ENCODE results near the gene RSAD2. TPM values are rescaled to one million over a fixed set of nuclear protein-coding genes. Genes with fewer than 3 reads are reported as not detected.

RSAD2 gene
- total and polyA plus RNA-seq, 12 donors, result 1.6 to 16.1 (median 5.4) TPM

GRCh38 chr2:6876309-6876708 is 1.3 kb upstream of the RSAD2 start:
- no peak for ATAC-seq
- H3K4me3 ChIP-seq, result no peak overlapping the region
- DNase-seq, result no peak
- 88 to 92% methylated on average over 1 of the region's 1 CpG for WGBS, 2 donors
- no peaks in the 10 kb centered on the region for H3K27me3 ChIP-seq
- TF ChIP-seq, protein P1, sequence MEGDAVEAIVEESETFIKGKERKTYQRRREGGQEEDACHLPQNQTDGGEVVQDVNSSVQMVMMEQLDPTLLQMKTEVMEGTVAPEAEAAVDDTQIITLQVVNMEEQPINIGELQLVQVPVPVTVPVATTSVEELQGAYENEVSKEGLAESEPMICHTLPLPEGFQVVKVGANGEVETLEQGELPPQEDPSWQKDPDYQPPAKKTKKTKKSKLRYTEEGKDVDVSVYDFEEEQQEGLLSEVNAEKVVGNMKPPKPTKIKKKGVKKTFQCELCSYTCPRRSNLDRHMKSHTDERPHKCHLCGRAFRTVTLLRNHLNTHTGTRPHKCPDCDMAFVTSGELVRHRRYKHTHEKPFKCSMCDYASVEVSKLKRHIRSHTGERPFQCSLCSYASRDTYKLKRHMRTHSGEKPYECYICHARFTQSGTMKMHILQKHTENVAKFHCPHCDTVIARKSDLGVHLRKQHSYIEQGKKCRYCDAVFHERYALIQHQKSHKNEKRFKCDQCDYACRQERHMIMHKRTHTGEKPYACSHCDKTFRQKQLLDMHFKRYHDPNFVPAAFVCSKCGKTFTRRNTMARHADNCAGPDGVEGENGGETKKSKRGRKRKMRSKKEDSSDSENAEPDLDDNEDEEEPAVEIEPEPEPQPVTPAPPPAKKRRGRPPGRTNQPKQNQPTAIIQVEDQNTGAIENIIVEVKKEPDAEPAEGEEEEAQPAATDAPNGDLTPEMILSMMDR (IDR thresholded peaks at IDR 0.05), result no peak
- no peak overlapping the region for H3K27ac ChIP-seq
- intact Hi-C loops (cut with DNase I), result loop anchor here in 1 of 10 donors (1.0 kb wide), 1 partner anchor 42 kb away; no protein-coding TSS in a partner anchor
- H3K9me3 ChIP-seq, result peaks cover 0 to 11% (median 0%) of the 10 kb centered on the region in 11 donors
- no peaks in the 10 kb centered on the region for H3K36me3 ChIP-seq
- H3K4me1 ChIP-seq, result peaks cover 0 to 51% (median 13%) of the 10 kb centered on the region in 9 donors

DNA sequence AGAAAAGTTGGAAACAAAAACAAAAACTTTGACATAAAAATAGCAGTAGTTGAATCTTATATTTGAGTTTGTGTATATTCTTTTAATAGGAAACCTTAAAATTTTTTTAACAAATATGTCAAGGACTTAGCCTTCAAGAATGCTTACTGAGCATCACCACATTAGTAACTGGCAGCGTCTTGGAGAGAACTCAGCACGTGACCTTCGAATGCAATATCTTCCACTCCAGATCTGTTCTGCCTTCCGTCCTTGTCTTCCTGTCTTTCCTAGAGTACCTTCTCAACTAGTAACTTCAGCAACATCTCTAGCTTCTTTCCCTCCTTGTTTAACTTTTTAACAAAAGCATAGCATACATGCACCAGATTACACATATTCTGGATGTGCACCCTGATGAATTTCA is 972 bp downstream of the RSAD2 start:
- H3K9me3 ChIP-seq, result peaks cover 0 to 11% (median 0%) of the 10 kb centered on the region in 11 donors
- no peaks in the 10 kb centered on the region for H3K36me3 ChIP-seq
- ATAC-seq, result no peak
- no peak for DNase-seq
- intact Hi-C loops (cut with DNase I), result no loop called here
- H3K27me3 ChIP-seq, result no peaks in the 10 kb centered on the region
- TF ChIP-seq, protein P1 (IDR thresholded peaks at IDR 0.05), result no peak
- peak overlapping the region in 6 of 10 donors; percentile 69 to 83 (median 78) for H3K27ac ChIP-seq
- 59 to 60% methylated on average over 4 of the region's 4 CpGs for WGBS, 2 donors
- peak overlapping the region in 8 of 10 donors; percentile 44 to 65 (median 62) for H3K4me3 ChIP-seq
- H3K4me1 ChIP-seq, result peaks cover 0 to 59% (median 28%) of the 10 kb centered on the region in 9 donors

- peaks cover 0 to 63% (median 33%) of the 10 kb centered on the region in 9 donors for H3K4me1 ChIP-seq
- H3K9me3 ChIP-seq, result peaks cover 0 to 8% (median 0%) of the 10 kb centered on the region in 11 donors
- H3K27me3 ChIP-seq, result no peaks in the 10 kb centered on the region
- H3K36me3 ChIP-seq, result no peaks in the 10 kb centered on the region
- peak overlapping the region in 8 of 10 donors; percentile 44 to 65 (median 62) for H3K4me3 ChIP-seq
- 61 to 72% methylated on average over 2 of the region's 2 CpGs for WGBS, 2 donors
- DNase-seq (no peak), ATAC-seq (no peak)
- peak overlapping the region in 4 of 10 donors; percentile 6 to 82 (median 44) for H3K27ac ChIP-seq
- TF ChIP-seq, protein P1 (IDR thresholded peaks at IDR 0.05), result no peak
- intact Hi-C loops (cut with DNase I), result no loop called here
These were observed 1.4 kb downstream of the RSAD2 start for GRCh38 chr2:6879011-6879410.

GRCh38 chr2:6880200-6880733 is 2.7 kb downstream of the RSAD2 start:
- peaks cover 0 to 5% (median 0%) of the 10 kb centered on the region in 11 donors for H3K9me3 ChIP-seq
- intact Hi-C loops (cut with DNase I), result no loop called here
- TF ChIP-seq, protein P1 (IDR thresholded peaks at IDR 0.05), result no peak
- no peaks in the 10 kb centered on the region for H3K27me3 ChIP-seq
- H3K36me3 ChIP-seq, result peaks cover 0 to 11% (median 0%) of the 10 kb centered on the region in 9 donors
- ATAC-seq (no peak), DNase-seq (no peak)
- H3K27ac ChIP-seq, result peak overlapping the region in 5 of 10 donors; percentile 1 to 68 (median 21)
- 55 to 72% methylated on average over 2 of the region's 2 CpGs for WGBS, 2 donors
- H3K4me1 ChIP-seq, result peaks cover 0 to 64% (median 35%) of the 10 kb centered on the region in 9 donors
- H3K4me3 ChIP-seq, result peak overlapping the region in 6 of 10 donors; percentile 4 to 65 (median 46)
